Suprapubic skin (tissue), 4 donors: ENCODE measurements around the gene AIFM3. TPM values are rescaled to one million over a fixed set of nuclear protein-coding genes. Genes with fewer than 3 reads are reported as not detected.

Experiments
- DNase-seq, 2 donors: peaks; one replicate each; pipeline ENCODE4 v3.0.0-alpha.2; 2019; ENCODE audit warnings: low spot score in 2 of 2
- H3K27ac ChIP-seq: fragments of 200-600 bp; sonication (generic); one replicate; pipeline ENCODE4 v1.5.1; 2019
- H3K27me3 ChIP-seq: fragments of 200-600 bp; sonication (generic); one replicate; pipeline ENCODE4 v1.5.1; 2019
- H3K36me3 ChIP-seq: fragments of 200-600 bp; sonication (generic); one replicate; pipeline ENCODE4 v1.5.1; 2019
- H3K4me1 ChIP-seq: fragments of 200-600 bp; sonication (generic); one replicate; pipeline ENCODE4 v1.5.1; 2019
- H3K4me3 ChIP-seq: fragments of 200-600 bp; sonication (generic); one replicate; pipeline ENCODE4 v1.5.1; 2019; ENCODE audit warnings: mild to moderate bottlenecking
- H3K9me3 ChIP-seq: fragments of 200-600 bp; sonication (generic); one replicate; pipeline ENCODE4 v1.5.1; 2019
- EP300 ChIP-seq: sonication (generic); formaldehyde crosslinking; IDR thresholded peaks from one replicate; pipeline ENCODE4 v1.6.1; 2017; ENCODE audit warnings: antibody characterized with exemption
- POLR2A ChIP-seq, 2 donors: fragments of 450-650 bp; IDR thresholded peaks; one replicate each; pipeline ENCODE4 v1.6.1; 2017; ENCODE audit warnings: antibody characterized with exemption in 2 of 2, mild to moderate bottlenecking in 2 of 2, moderate library complexity in 2 of 2
- POLR2AphosphoS5 ChIP-seq, 3 donors: sonication (generic); formaldehyde crosslinking; IDR thresholded peaks; one replicate each; pipeline ENCODE4 v1.6.1; 2017; ENCODE audit warnings: antibody characterized with exemption in 3 of 3
- WGBS: methylation state at CpG from one replicate; pipeline ENCODE4 v1.1.5; 2018; 5-methylcytosine and 5-hydroxymethylcytosine counted together
- total RNA-seq, 4 donors: library from RNA; depleted of rRNA; stranded (reverse); fragments of >200 nt; gene quantifications; one replicate each; pipeline ENCODE4 v1.1.0, GENCODE V29; 2016
- TF ChIP-seq, protein P1 (sequence below), 2 donors: fragments of 200-600 bp in 1 of 2; fragments of 450-650 bp in 1 of 2; sonication (generic) in 1 of 2; IDR thresholded peaks; one replicate each; pipeline ENCODE4 v1.5.1; 2016 to 2019; ENCODE audit warnings: antibody characterized with exemption in 2 of 2, mild to moderate bottlenecking in 1 of 2, moderate library complexity in 1 of 2

AIFM3 gene
- total RNA-seq, 4 donors from 2014 or later = 0.72 TPM; not detected in 3

DNA sequence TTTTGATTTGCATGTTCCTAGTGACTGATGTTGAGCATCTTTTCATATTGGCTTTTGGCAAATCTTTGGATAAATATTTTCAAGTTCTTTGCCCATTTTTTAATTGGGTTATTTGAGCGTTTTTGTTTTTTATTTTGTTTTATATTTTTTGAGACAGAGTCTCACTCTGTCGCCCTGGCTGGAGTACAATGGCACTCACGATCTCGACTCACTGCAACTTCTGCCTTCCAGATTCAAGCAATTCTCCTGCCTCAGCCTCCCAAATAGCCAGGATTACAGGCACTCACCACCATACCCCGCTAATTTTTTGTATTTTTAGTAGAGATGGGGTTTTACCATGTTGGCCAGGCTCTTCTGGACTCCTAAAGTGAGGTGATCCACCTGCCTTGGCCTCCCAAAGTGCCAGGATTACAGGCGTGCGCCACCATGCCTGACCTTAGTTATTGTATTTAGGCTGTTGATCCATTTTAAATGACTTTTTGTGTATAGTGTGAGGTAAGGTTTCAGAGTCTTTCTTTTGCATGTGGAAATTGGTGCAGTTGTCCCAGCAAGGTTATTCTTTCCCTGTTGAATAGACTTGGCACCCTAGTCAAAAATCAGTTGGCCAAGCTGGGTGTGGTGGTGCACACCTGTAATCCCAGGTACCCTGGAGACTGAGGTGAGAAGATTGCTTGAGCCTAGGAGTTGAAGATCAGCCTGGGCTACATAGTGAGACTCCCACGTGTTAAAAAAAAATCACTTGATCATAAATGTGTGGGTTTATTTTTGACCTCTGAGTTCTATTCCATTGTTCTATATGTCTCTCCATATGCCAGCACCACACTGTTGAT lies 23.7 kb upstream of the AIFM3 start:
- H3K27ac ChIP-seq = no peak overlapping the region
- peaks cover 46% of the 10 kb centered on the region for H3K4me1 ChIP-seq
- TF ChIP-seq POLR2A (IDR thresholded peaks at IDR 0.05) (no peak), EP300 (no peak), POLR2AphosphoS5 (IDR thresholded peaks at IDR 0.05) (no peak)
- TF ChIP-seq, protein P1, sequence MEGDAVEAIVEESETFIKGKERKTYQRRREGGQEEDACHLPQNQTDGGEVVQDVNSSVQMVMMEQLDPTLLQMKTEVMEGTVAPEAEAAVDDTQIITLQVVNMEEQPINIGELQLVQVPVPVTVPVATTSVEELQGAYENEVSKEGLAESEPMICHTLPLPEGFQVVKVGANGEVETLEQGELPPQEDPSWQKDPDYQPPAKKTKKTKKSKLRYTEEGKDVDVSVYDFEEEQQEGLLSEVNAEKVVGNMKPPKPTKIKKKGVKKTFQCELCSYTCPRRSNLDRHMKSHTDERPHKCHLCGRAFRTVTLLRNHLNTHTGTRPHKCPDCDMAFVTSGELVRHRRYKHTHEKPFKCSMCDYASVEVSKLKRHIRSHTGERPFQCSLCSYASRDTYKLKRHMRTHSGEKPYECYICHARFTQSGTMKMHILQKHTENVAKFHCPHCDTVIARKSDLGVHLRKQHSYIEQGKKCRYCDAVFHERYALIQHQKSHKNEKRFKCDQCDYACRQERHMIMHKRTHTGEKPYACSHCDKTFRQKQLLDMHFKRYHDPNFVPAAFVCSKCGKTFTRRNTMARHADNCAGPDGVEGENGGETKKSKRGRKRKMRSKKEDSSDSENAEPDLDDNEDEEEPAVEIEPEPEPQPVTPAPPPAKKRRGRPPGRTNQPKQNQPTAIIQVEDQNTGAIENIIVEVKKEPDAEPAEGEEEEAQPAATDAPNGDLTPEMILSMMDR (IDR thresholded peaks at IDR 0.05) = no peak
- no peak overlapping the region for H3K4me3 ChIP-seq
- peak in 1 of 2 donors; percentile 17 for DNase-seq
- no peaks in the 10 kb centered on the region for H3K9me3 ChIP-seq
- 89% methylated on average over 8 of the region's 8 CpGs for WGBS
- H3K36me3 ChIP-seq = no peaks in the 10 kb centered on the region
- H3K27me3 ChIP-seq = no peaks in the 10 kb centered on the region

DNA sequence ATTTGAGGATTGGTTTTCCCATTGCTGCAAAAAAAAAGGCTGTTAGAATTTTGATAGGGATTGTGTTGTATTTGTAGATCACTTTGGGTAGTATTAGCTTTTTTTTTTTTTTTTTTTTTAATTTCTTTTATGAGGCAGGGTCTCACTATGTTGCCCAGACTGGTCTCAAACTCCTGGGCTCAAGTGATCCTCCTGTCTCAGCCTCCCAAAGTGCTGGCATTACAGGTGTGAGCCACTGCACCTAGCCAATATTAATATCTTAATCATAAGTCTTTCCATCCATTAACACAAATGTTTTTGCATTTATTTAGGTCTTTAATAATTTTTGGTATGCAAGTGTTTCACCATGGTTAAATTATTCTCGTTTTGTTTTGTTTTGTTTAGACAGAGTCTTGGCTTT lies 23.0 kb upstream of the AIFM3 start:
- no peak for DNase-seq
- no peak for TF ChIP-seq POLR2AphosphoS5 (IDR thresholded peaks at IDR 0.05)
- Histone ChIP-seq H3K4me3 (no peak overlapping the region), H3K27me3 (no peaks in the 10 kb centered on the region), H3K36me3 (no peaks in the 10 kb centered on the region), H3K9me3 (no peaks in the 10 kb centered on the region), H3K4me1 (peaks cover 41% of the 10 kb centered on the region), H3K27ac (no peak overlapping the region)
- WGBS = 50% methylated on average over 1 of the region's 1 CpG

DNA sequence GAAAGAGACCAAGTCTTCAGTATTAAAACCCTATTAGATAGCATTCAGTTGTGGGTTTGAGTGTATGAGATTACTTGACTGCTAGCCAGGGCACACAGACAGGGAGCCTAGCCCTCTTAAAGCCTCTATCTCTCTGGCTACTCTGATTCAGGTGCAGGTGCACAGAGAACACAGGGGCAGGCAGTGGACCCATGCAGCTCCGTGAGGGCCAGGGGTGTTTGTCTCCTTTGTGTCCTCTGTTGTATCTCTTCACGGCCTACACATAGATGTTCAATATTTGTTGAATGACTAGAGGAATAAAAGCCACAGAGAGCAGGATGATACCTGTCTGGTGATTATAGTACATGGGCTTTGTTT lies 21.5 kb upstream of the AIFM3 start:
- no peak overlapping the region for H3K27ac ChIP-seq
- no peak for TF ChIP-seq POLR2AphosphoS5 (IDR thresholded peaks at IDR 0.05)
- no peak for TF ChIP-seq POLR2A (IDR thresholded peaks at IDR 0.05)
- TF ChIP-seq, protein P1 (IDR thresholded peaks at IDR 0.05) = no peak
- TF ChIP-seq EP300 = no peak
- no peaks in the 10 kb centered on the region for H3K27me3 ChIP-seq
- no peak for DNase-seq
- WGBS = 100% methylated on average over 2 of the region's 2 CpGs
- no peak overlapping the region for H3K4me3 ChIP-seq
- no peaks in the 10 kb centered on the region for H3K9me3 ChIP-seq
- peaks cover 34% of the 10 kb centered on the region for H3K4me1 ChIP-seq
- H3K36me3 ChIP-seq = peaks cover 10% of the 10 kb centered on the region

DNA sequence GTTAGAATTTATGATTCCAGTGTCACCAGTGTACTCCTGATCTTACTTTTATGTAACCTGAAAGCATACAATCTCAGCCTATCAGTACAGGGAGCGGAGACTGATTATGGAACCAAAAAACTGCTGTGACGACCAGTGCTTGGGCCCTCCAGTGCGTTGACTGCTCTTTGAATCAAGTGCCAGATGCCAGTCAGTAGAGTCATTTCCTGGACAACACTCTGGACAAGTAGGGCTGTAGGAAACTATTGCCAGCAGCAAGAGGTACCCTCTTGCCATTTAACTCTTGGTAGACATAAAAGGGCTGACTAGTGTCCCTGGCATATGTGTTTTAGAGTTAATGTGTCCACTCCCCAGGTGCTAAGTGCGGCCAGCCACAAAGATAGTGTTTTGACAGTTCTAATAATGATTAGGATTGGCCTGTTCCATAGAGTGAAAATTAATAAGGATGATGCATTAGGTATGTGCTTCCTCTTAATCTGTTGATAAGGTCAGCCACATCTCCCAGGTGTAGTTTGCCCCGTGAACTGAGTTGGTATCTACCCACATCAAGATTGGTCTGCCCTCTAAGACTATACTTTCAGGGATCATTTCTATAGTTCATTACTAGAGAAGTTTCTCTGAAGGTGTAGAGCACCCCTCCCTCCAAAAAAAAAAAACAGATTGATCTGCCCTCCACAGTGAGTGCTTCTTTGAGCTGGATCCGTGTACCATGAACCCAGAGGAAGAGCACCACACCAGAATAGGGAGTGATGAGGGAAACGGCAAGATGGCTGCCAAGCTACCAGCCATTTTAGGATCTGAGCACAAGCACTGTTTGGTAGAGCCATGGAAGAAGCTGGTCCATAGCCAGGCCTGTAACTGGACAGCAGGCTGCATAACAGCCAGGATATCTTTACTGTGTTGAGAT lies 20.7 kb upstream of the AIFM3 start:
- DNase-seq = no peak
- WGBS = 85% methylated on average over 7 of the region's 7 CpGs
- peaks cover 38% of the 10 kb centered on the region for H3K4me1 ChIP-seq
- no peaks in the 10 kb centered on the region for H3K9me3 ChIP-seq
- no peak overlapping the region for H3K27ac ChIP-seq
- H3K4me3 ChIP-seq = no peak overlapping the region
- no peak for TF ChIP-seq EP300
- TF ChIP-seq, protein P1 (IDR thresholded peaks at IDR 0.05) = no peak
- TF ChIP-seq POLR2A (IDR thresholded peaks at IDR 0.05) = no peak
- no peak for TF ChIP-seq POLR2AphosphoS5 (IDR thresholded peaks at IDR 0.05)
- H3K36me3 ChIP-seq = peaks cover 18% of the 10 kb centered on the region
- H3K27me3 ChIP-seq = no peaks in the 10 kb centered on the region

DNA sequence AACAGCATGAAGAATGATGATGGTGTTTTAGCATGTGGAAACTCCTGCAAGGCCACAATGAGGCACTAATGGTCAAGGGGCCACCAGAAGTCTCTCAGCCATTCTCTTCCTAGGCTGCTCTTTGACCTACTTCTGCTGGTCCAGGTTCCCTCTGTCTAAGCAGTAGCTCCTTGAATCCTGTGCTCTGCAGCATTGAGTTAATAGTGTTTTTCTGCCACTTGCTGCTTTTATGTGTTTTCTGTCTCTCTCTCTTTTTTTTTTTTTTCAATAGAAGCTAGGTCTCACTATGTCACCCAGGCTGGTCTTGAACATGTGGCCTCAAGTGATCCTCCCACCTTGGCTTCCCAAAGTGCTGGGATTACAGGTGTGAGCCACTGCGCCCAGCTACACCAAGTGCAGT lies 20.1 kb upstream of the AIFM3 start:
- Histone ChIP-seq H3K27ac (no peak overlapping the region), H3K36me3 (peaks cover 25% of the 10 kb centered on the region), H3K4me1 (peaks cover 38% of the 10 kb centered on the region), H3K27me3 (no peaks in the 10 kb centered on the region), H3K9me3 (no peaks in the 10 kb centered on the region), H3K4me3 (no peak overlapping the region)
- 100% methylated on average over 1 of the region's 1 CpG for WGBS
- no peak for DNase-seq
- TF ChIP-seq POLR2AphosphoS5 (IDR thresholded peaks at IDR 0.05) (no peak), EP300 (no peak), POLR2A (IDR thresholded peaks at IDR 0.05) (no peak)
- TF ChIP-seq, protein P1 (IDR thresholded peaks at IDR 0.05) = no peak
